ENCODE data around the gene N4BP2L2. TPM values are rescaled to one million over a fixed set of nuclear protein-coding genes. Genes with fewer than 3 reads are reported as not detected.

N4BP2L2 gene
- total and polyA plus RNA-seq, 2 of the 4 experiments (the other 2 are of a cell fraction), result 28.7 to 34.6 TPM

- peaks cover 8% of the 10 kb centered on the region for H3K4me1 ChIP-seq (ENCODE audit: control insufficient read depth, insufficient read depth, low read length)
- no peak overlapping the region for H2BK120ac ChIP-seq (ENCODE audit: low read depth, low read length)
- H3K23ac ChIP-seq (ENCODE audit: low read depth, low read length), result no peak overlapping the region
- H4K91ac ChIP-seq (ENCODE audit: insufficient read depth, low read depth, low read length), result no peak overlapping the region
- H3K18ac ChIP-seq (ENCODE audit: low read depth, low read length), result no peak overlapping the region; the same call in 1 of the 2 replicates
- intact Hi-C loops (cut with micrococcal nuclease) (loop anchor here (5.0 kb wide), 1 partner anchor 218 kb away; the partner anchor contains the start of genes BRCA2 and ZAR1L), in situ Hi-C loops (cut with MboI; ENCODE audit: low sequenced_read_pairs) (no loop called here), dilution Hi-C loops (cut with HindIII; ENCODE audit: low sequenced_read_pairs, unreplicated experiment) (no loop called here)
- H2BK20ac ChIP-seq (ENCODE audit: low read depth, low read length), result no peak overlapping the region
- ChIA-PET POLR2A (ENCODE audit: unreplicated experiment) (no interaction called here), CTCF (no interaction called here)
- H3K56ac ChIP-seq (ENCODE audit: extremely low read depth, insufficient read depth, low read length), result no peak overlapping the region
- H3K27me3 ChIP-seq (ENCODE audit: control insufficient read depth, insufficient read depth, low read length), result no peaks in the 10 kb centered on the region
- peaks cover 24% of the 10 kb centered on the region; the same call in 1 of the 2 replicates for H4K20me1 ChIP-seq (ENCODE audit: insufficient read depth, low read length)
- no CpG with 5 or more reads among the region's 1 CpG for WGBS, 2 experiments (ENCODE audit: extremely low coverage in 2 of 2, insufficient read length in 1 of 2)
- H3K9me1 ChIP-seq (ENCODE audit: insufficient read depth, low read length), result peaks cover 7% of the 10 kb centered on the region
- no peak overlapping the region for H3K9ac ChIP-seq (ENCODE audit: low read depth, low read length)
- H3K27ac ChIP-seq (ENCODE audit: insufficient read depth, low read length), result no peak overlapping the region
- H2AK5ac ChIP-seq (ENCODE audit: low read depth, low read length), result no peak overlapping the region
- no peak overlapping the region for H2AFZ ChIP-seq (replicated peaks; ENCODE audit: low read length, poor library complexity)
- H3K79me1 ChIP-seq (ENCODE audit: low read depth in 1 of 2, low read length in 2 of 2), result peaks cover 14 to 57% of the 10 kb centered on the region in 2 experiments
- H4K5ac ChIP-seq (ENCODE audit: low read depth, low read length), result no peak overlapping the region
- H3K9me3 ChIP-seq (ENCODE audit: control insufficient read depth, insufficient read depth, low read length), result no peaks in the 10 kb centered on the region
- H3K4ac ChIP-seq (ENCODE audit: low read depth, low read length), result no peak overlapping the region
- H4K8ac ChIP-seq (ENCODE audit: low read depth in 2 of 2, low read length in 2 of 2), result no peak overlapping the region
- H2BK5ac ChIP-seq (ENCODE audit: low read depth, low read length, poor library complexity, severe bottlenecking), result peak overlapping the region; percentile 18
- peaks cover 3% of the 10 kb centered on the region; the same call in 1 of the 2 replicates for H3K36me3 ChIP-seq (ENCODE audit: control insufficient read depth, insufficient read depth, low read length)
- peak overlapping the region; percentile 56 for H3K4me2 ChIP-seq (ENCODE audit: low read depth, low read length)
- no peak overlapping the region for H2AK9ac ChIP-seq (replicated peaks; ENCODE audit: low read depth, low read length, poor library complexity)
- ATAC-seq (ENCODE audit: low read depth), result no peak
- no peak overlapping the region for H3K4me3 ChIP-seq (ENCODE audit: insufficient read depth, low read depth, low read length)
- no peak overlapping the region for H3K14ac ChIP-seq (replicated peaks; ENCODE audit: low read depth, low read length)
- H2BK15ac ChIP-seq (ENCODE audit: low read depth, low read length), result no peak overlapping the region
- DNase-seq, result peak; percentile 7
- BruUV-seq (replicated peaks), result no TSS peak
- TF ChIP-seq FOS (IDR thresholded peaks at IDR 0.05; ENCODE audit: low read depth, low read length) (no peak), NFE2L2 (IDR thresholded peaks at IDR 0.05; ENCODE audit: low read depth, low read length) (no peak), MAFK (IDR thresholded peaks at IDR 0.05; ENCODE audit: low read depth, low read length) (no peak), CEBPB (IDR thresholded peaks at IDR 0.05; ENCODE audit: low read depth, low read length) (no peak), ELK1 (IDR thresholded peaks at IDR 0.05; ENCODE audit: borderline replicate concordance, low read depth, low read length) (no peak), MAZ (IDR thresholded peaks at IDR 0.05; ENCODE audit: borderline replicate concordance, low read depth, low read length) (no peak), MXI1 (IDR thresholded peaks at IDR 0.05; ENCODE audit: borderline replicate concordance, low read depth, low read length) (no peak), POLR2A (IDR thresholded peaks at IDR 0.05; ENCODE audit: low read depth, low read length) (no peak), RCOR1 (IDR thresholded peaks at IDR 0.05; ENCODE audit: insufficient replicate concordance, low read length) (no peak), RAD21 (IDR thresholded peaks at IDR 0.05; ENCODE audit: low read length) (no peak), BHLHE40 (IDR thresholded peaks at IDR 0.05; ENCODE audit: low read depth, low read length) (no peak), RFX5 (IDR thresholded peaks at IDR 0.05; ENCODE audit: low read depth, low read length) (no peak), USF2 (IDR thresholded peaks at IDR 0.05; ENCODE audit: low read depth, low read length) (no peak), SMC3 (IDR thresholded peaks at IDR 0.05; ENCODE audit: low read depth, low read length) (no peak), CHD1 (IDR thresholded peaks at IDR 0.05; ENCODE audit: low read depth, low read length) (no peak)
- TF ChIP-seq, protein P1, sequence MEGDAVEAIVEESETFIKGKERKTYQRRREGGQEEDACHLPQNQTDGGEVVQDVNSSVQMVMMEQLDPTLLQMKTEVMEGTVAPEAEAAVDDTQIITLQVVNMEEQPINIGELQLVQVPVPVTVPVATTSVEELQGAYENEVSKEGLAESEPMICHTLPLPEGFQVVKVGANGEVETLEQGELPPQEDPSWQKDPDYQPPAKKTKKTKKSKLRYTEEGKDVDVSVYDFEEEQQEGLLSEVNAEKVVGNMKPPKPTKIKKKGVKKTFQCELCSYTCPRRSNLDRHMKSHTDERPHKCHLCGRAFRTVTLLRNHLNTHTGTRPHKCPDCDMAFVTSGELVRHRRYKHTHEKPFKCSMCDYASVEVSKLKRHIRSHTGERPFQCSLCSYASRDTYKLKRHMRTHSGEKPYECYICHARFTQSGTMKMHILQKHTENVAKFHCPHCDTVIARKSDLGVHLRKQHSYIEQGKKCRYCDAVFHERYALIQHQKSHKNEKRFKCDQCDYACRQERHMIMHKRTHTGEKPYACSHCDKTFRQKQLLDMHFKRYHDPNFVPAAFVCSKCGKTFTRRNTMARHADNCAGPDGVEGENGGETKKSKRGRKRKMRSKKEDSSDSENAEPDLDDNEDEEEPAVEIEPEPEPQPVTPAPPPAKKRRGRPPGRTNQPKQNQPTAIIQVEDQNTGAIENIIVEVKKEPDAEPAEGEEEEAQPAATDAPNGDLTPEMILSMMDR (conservative IDR thresholded peaks at IDR 0.05; ENCODE audit: low read depth, low read length), result no peak
Measured at GRCh38 chr13:32535115-32535514, 3.5 kb downstream of the N4BP2L2 start.

Measured in IMR-90 (cell line).